ENCODE results near the gene IP6K3.

Gene IP6K3

DNA sequence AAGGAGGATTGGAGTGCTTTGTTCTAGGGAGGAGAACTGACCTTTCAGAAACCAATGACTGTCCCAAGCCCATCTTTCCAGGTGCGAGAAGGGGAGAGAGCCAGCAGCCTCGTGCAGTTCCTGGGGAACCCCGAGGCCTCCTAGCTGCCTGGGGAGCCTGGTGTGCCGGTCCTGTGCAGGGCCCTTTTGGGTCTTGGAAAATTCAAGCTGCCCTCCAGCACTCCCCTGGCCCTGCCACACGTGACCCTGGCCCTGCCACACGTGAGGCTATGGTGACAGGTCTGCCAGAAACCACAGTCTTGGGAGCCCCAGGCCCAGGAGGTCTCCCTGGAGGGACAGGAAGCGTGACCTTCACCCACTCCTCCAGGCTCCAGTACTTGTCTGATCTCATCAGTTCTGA, 15.7 kb downstream of the IP6K3 start:
- DNase-seq (ENCODE audit: extremely low read depth, low read depth) = no peak
- TF ChIP-seq, protein P1, sequence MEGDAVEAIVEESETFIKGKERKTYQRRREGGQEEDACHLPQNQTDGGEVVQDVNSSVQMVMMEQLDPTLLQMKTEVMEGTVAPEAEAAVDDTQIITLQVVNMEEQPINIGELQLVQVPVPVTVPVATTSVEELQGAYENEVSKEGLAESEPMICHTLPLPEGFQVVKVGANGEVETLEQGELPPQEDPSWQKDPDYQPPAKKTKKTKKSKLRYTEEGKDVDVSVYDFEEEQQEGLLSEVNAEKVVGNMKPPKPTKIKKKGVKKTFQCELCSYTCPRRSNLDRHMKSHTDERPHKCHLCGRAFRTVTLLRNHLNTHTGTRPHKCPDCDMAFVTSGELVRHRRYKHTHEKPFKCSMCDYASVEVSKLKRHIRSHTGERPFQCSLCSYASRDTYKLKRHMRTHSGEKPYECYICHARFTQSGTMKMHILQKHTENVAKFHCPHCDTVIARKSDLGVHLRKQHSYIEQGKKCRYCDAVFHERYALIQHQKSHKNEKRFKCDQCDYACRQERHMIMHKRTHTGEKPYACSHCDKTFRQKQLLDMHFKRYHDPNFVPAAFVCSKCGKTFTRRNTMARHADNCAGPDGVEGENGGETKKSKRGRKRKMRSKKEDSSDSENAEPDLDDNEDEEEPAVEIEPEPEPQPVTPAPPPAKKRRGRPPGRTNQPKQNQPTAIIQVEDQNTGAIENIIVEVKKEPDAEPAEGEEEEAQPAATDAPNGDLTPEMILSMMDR (IDR thresholded peaks at IDR 0.05; ENCODE audit: low read depth, low read length, missing control alignments) = no peak
- H3K4me3 ChIP-seq (replicated peaks; ENCODE audit: low read depth, low read length) = no peak overlapping the region

DNA sequence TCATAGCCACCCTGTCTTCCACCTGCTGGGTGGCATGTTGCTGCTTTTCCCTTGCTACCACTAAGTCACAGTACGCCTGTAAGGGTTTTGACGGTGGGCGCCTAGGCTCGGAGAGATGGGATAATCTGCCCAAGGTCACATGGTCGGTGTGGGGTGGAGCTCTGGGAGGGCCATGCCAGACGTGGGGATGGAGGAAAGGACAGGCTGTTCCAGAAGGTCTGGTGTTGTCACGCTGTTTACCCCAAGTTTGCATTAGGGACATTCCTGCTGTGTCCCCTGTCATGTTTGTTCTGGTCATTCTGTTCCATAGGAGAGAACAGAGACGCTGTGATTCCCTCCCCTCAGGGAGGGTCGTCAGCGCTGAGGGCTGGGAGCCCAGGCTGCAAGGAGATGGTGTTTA, 16.1 kb downstream of the IP6K3 start:
- TF ChIP-seq, protein P1 (IDR thresholded peaks at IDR 0.05; ENCODE audit: low read depth, low read length, missing control alignments) = no peak
- H3K4me3 ChIP-seq (replicated peaks; ENCODE audit: low read depth, low read length) = no peak overlapping the region

DNA sequence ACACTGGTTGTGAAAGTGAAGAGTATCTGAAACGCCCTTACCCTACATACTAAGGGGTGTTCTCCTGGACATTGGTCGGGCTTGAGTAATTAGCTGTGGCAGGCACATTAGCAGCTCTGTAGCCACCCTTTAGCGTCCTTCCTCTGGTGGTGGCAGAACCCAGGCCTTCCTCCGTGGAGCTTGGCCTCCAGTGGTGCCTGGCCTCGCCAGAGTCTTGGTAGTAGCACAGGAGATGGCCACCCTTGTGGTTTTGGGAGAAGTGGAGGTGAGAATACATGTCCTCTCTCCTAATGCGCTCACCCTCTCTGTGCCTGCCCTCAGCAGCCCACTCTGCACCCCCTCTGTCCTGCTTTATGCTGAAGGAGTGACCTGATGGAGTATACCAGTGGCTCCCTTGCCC, 17.6 kb downstream of the IP6K3 start:
- TF ChIP-seq, protein P1 (IDR thresholded peaks at IDR 0.05; ENCODE audit: low read depth, low read length, missing control alignments) = no peak
- no peak overlapping the region for H3K4me3 ChIP-seq (replicated peaks; ENCODE audit: low read depth, low read length)
- DNase-seq (ENCODE audit: extremely low read depth, low read depth) = no peak

More for the DNA sequence above, 16.1 kb downstream of the IP6K3 start:
- no peak for DNase-seq (ENCODE audit: extremely low read depth, low read depth)

DNA sequence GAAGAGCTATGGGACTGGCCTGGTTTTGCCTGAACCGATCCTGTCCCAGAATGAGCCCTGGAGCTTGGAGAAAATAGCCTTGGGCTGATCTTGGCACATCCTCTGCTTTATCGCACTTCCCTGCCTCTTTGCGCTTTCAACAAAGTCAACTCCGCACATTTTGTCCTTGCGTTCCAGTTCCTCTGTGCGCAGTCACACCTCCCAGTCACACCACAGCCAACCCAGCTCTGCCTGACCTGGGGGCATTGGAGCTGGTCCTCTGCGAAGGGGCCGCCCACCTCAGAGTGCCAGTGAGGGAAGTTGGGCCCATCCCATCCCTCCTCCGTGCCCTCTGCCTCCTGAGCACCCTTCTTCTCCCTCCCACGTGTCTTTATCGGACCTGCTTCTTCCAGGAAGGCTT, 18.3 kb downstream of the IP6K3 start:
- TF ChIP-seq, protein P1 (IDR thresholded peaks at IDR 0.05; ENCODE audit: low read depth, low read length, missing control alignments) = no peak
- DNase-seq (ENCODE audit: extremely low read depth, low read depth) = no peak
- no peak overlapping the region for H3K4me3 ChIP-seq (replicated peaks; ENCODE audit: low read depth, low read length)

DNA sequence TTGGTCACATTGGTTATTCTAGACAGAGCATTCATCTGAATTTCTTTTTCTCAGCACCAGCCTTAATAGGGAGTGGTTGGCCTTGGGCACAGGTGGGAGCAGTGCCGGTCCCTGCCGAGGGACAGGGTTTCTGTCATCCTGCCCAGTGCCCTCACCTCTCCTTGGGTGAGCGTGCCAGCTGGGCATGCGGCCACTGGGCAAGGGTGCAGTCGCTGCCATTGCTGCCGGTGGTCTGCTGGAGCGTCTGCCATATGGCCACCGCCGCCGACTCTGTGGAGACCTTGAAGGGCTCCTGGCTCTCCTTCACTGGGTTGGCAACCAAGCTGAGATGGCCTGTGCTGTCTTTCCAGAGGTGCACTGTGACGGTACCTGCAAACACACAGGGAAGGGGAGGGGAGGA, 18.8 kb downstream of the IP6K3 start:
- no peak overlapping the region for H3K4me3 ChIP-seq (replicated peaks; ENCODE audit: low read depth, low read length)
- TF ChIP-seq, protein P1 (IDR thresholded peaks at IDR 0.05; ENCODE audit: low read depth, low read length, missing control alignments) = no peak
- DNase-seq (ENCODE audit: extremely low read depth, low read depth) = no peak

DNA sequence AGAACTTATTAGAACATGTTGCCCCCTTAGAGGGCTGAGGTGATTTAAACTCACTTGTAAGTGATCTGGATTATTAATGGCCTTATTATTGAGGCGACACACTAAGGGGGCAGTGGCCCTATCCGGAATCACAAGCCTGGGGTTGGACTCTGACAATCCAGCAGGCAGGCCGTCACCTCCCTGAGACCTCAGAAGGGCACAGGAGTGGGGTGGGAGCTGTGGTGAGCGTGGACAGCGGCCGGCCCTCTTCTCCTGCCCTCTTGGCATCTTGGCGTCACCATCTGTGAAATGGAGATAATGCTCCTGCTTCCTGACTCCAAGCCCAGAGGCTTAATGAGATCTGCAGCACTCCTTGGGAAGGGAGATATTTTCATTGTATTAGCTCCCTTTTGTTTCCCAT, 19.6 kb downstream of the IP6K3 start:
- H3K4me3 ChIP-seq (replicated peaks; ENCODE audit: low read depth, low read length) = no peak overlapping the region
- DNase-seq (ENCODE audit: extremely low read depth, low read depth) = no peak
- TF ChIP-seq, protein P1 (IDR thresholded peaks at IDR 0.05; ENCODE audit: low read depth, low read length, missing control alignments) = no peak

DNA sequence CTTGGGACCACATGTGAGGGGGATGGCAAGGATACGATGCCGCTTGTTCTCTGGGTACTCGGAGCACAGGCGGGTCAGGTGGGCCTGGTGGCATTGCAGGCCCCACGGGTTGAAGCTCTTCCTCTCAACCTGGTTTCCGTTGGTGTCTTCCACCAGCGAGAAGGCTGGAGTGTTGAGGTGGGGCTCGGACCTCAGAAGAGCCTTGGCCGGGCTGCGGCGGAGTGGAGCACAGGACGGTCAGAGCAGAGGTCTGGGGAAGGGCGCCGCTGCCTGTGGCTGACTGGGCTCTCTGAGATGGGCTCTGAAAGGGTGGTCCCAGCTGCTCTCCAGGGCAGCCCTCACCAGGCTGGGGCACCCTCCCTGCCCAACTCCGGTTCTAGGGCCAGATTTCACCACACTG, 20.0 kb downstream of the IP6K3 start:
- TF ChIP-seq, protein P1 (IDR thresholded peaks at IDR 0.05; ENCODE audit: low read depth, low read length, missing control alignments) = no peak
- no peak overlapping the region for H3K4me3 ChIP-seq (replicated peaks; ENCODE audit: low read depth, low read length)
- DNase-seq (ENCODE audit: extremely low read depth, low read depth) = no peak

Data from HFF-Myc (cell line).